C4-2B (cell line): ENCODE results near the gene MKX.

Experiments used
- CTCF ChIP-seq: fragments of 450-650 bp; conservative IDR thresholded peaks from 2 replicates; pipeline ENCODE4 v1.5.1; 2017; ENCODE audit warnings: mild to moderate bottlenecking
- ZFX ChIP-seq: fragments of 450-650 bp; IDR thresholded peaks from 2 replicates; pipeline ENCODE4 v1.6.1; 2017

- no peak for TF ChIP-seq CTCF
- no peak for TF ChIP-seq ZFX
These were observed 22.2 kb downstream of the MKX start for GRCh38 chr10:27723436-27723835.
